ENCODE measurements around the gene CD52. TPM values are rescaled to one million over a fixed set of nuclear protein-coding genes. Genes with fewer than 3 reads are reported as not detected.

CD52 gene
- polyA plus RNA-seq, 1 donor (not counting 4 experiments of a cell fraction or from before 2014, with no cell fraction given): 0.22 TPM

DNA sequence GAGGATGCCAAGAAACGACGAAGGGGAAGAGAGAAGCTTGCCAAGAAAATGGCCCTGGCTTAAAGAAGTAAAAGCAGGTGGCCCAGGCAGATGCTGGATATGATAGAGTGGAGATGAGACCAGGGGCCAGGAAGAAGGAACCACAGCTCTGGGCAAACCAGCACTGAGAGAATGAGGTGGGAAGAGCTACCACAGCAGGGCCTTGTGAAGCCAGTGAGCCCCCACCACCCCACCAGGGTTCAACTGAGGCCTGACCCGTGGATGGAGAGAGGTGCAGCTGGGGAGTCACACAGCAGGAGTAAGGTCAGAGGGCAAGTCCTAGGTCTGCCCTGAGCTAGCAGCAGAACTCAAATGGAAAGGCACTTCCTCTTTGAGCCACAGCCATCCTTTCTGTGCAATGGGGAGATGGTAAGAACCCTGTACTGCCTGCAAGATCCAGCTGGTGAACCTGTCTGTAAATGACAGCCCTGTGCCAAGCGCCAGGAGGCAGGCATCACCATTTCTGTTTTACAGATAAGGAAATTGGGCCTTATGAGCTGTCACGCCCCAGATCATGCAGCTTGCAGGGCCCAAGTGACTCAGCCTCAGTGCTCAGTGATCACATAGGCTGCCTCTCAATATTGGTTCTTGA, 29.3 kb upstream of the CD52 start:
- Histone ChIP-seq H3K9ac (ENCODE audit: control insufficient read depth, extremely low read depth, insufficient read depth, low read length) (no peak overlapping the region), H4K20me1 (ENCODE audit: control insufficient read depth, extremely low read depth, insufficient read depth, low read length) (peaks cover 4% of the 10 kb centered on the region), H2AFZ (ENCODE audit: control insufficient read depth, low read length) (no peak overlapping the region), H3K79me2 (ENCODE audit: control insufficient read depth, insufficient read depth, low read length) (no peaks in the 10 kb centered on the region), H3K9me1 (ENCODE audit: control insufficient read depth, extremely low read depth, insufficient read depth, low read length) (no peaks in the 10 kb centered on the region), H3K27ac (ENCODE audit: control insufficient read depth, insufficient read depth, low read length) (no peak overlapping the region), H3K4me2 (ENCODE audit: control insufficient read depth, extremely low read depth, insufficient read depth, low read depth, low read length) (no peak overlapping the region), H3K4me3 (ENCODE audit: control insufficient read depth in 2 of 3, extremely low read depth in 1 of 3, insufficient read depth in 2 of 3, low read depth in 1 of 3, low read length in 3 of 3) (no peak overlapping the region), H3K27me3 (ENCODE audit: control insufficient read depth, extremely low read depth, insufficient read depth, low read length) (no peaks in the 10 kb centered on the region), H3K36me3 (ENCODE audit: control insufficient read depth in 2 of 2, extremely low read depth in 1 of 2, insufficient read depth in 2 of 2, low read length in 2 of 2) (peaks cover 4 to 8% of the 10 kb centered on the region in 2 experiments), H3K9me3 (ENCODE audit: control insufficient read depth, low read depth, low read length) (no peaks in the 10 kb centered on the region), H3K4me1 (ENCODE audit: control insufficient read depth, extremely low read depth, insufficient read depth, low read length) (peaks cover 24% of the 10 kb centered on the region)
- dilution Hi-C loops (cut with MboI; ENCODE audit: extremely low pct_ligation_motif_present, low sequenced_read_pairs): no loop called here
- TF ChIP-seq, protein P1, sequence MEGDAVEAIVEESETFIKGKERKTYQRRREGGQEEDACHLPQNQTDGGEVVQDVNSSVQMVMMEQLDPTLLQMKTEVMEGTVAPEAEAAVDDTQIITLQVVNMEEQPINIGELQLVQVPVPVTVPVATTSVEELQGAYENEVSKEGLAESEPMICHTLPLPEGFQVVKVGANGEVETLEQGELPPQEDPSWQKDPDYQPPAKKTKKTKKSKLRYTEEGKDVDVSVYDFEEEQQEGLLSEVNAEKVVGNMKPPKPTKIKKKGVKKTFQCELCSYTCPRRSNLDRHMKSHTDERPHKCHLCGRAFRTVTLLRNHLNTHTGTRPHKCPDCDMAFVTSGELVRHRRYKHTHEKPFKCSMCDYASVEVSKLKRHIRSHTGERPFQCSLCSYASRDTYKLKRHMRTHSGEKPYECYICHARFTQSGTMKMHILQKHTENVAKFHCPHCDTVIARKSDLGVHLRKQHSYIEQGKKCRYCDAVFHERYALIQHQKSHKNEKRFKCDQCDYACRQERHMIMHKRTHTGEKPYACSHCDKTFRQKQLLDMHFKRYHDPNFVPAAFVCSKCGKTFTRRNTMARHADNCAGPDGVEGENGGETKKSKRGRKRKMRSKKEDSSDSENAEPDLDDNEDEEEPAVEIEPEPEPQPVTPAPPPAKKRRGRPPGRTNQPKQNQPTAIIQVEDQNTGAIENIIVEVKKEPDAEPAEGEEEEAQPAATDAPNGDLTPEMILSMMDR (optimal IDR thresholded peaks at IDR 0.05 in 1 of 3, IDR thresholded peaks at IDR 0.05 in 1 of 3, conservative IDR thresholded peaks at IDR 0.05 in 1 of 3; ENCODE audit: extremely low read depth in 1 of 3, insufficient read depth in 2 of 3, low read length in 3 of 3): peak in 1 of 3 experiments; percentile 32
- no peak for TF ChIP-seq EZH2 (IDR thresholded peaks at IDR 0.05; ENCODE audit: low read length)
- DNase-seq (ENCODE audit: low read depth, low spot score): no peak
- FAIRE-seq: no peak

DNA sequence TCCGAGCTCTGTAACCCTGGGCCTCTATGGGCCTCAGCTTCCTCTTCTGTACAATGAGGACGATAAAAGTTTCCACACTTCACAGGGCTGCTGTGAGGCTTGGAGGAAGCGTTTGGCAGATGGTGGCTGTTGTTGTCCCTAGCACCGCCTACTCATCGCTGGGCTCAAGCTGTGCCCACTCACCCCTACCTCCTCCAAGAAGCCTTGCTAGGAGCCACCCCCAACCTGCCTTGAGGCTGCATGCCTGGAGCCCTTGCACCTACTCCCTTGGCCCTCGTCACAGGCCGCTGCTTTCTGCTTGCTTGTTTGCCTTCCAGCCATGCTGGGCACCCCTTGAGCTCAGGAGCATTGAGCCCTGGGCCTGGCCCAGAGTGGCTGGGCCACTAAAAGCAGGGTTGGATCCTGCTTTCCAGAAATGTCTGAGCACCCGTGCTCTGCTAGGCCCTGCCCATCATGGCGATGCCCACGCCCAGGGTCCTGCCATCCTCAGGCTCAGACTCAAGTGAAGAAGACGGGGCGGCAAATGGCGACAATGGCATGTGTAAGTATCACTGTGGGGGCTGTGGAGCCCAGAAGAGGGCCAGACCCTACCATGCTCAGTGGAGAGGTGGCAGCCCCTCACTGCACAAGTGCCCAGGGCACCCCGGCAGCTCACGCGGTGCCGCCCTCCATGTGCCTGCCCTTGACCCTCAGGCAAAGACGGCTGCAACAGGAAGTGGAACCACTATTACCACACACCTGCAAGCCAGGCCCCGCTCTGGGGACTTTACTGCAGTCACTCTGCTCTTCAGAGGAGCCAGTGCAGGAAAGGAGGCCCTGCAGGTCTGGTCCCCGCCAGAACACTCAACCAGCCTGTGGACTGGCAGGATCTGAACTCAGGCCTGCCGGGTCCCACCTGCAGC, 28.3 kb upstream of the CD52 start:
- no peak overlapping the region for H3K4me2 ChIP-seq (ENCODE audit: control insufficient read depth, extremely low read depth, insufficient read depth, low read depth, low read length)
- H3K79me2 ChIP-seq (ENCODE audit: control insufficient read depth, insufficient read depth, low read length): no peaks in the 10 kb centered on the region
- peaks cover 15% of the 10 kb centered on the region for H3K4me1 ChIP-seq (ENCODE audit: control insufficient read depth, extremely low read depth, insufficient read depth, low read length)
- H3K4me3 ChIP-seq (ENCODE audit: control insufficient read depth in 2 of 3, extremely low read depth in 1 of 3, insufficient read depth in 2 of 3, low read depth in 1 of 3, low read length in 3 of 3): no peak overlapping the region
- no peak overlapping the region for H3K9ac ChIP-seq (ENCODE audit: control insufficient read depth, extremely low read depth, insufficient read depth, low read length)
- no peaks in the 10 kb centered on the region for H3K27me3 ChIP-seq (ENCODE audit: control insufficient read depth, extremely low read depth, insufficient read depth, low read length)
- H4K20me1 ChIP-seq (ENCODE audit: control insufficient read depth, extremely low read depth, insufficient read depth, low read length): peaks cover 3% of the 10 kb centered on the region
- H3K9me3 ChIP-seq (ENCODE audit: control insufficient read depth, low read depth, low read length): no peaks in the 10 kb centered on the region
- FAIRE-seq (no peak), DNase-seq (ENCODE audit: low read depth, low spot score) (no peak)
- dilution Hi-C loops (cut with MboI; ENCODE audit: extremely low pct_ligation_motif_present, low sequenced_read_pairs): no loop called here
- no peak overlapping the region for H3K27ac ChIP-seq (ENCODE audit: control insufficient read depth, insufficient read depth, low read length)
- H3K36me3 ChIP-seq (ENCODE audit: control insufficient read depth in 2 of 2, extremely low read depth in 1 of 2, insufficient read depth in 2 of 2, low read length in 2 of 2): peaks cover 0 to 2% of the 10 kb centered on the region in 2 experiments
- no peak overlapping the region for H2AFZ ChIP-seq (ENCODE audit: control insufficient read depth, low read length)
- TF ChIP-seq, protein P1 (optimal IDR thresholded peaks at IDR 0.05 in 1 of 3, IDR thresholded peaks at IDR 0.05 in 1 of 3, conservative IDR thresholded peaks at IDR 0.05 in 1 of 3; ENCODE audit: extremely low read depth in 1 of 3, insufficient read depth in 2 of 3, low read length in 3 of 3): no peak
- TF ChIP-seq EZH2 (IDR thresholded peaks at IDR 0.05; ENCODE audit: low read length): no peak
- H3K9me1 ChIP-seq (ENCODE audit: control insufficient read depth, extremely low read depth, insufficient read depth, low read length): no peaks in the 10 kb centered on the region
